Activated T-cell treated with anti-CD3 and anti-CD28 coated beads for 4 hours (primary cell): ENCODE results near the gene BFSP1.

Experiments
- DNase-seq: peaks from one replicate; pipeline ENCODE4 v3.0.0-alpha.2; 2020

BFSP1 gene

GRCh38 chr20:17518339-17519052 lies 12.7 kb downstream of the BFSP1 start:
- DNase-seq, result no peak

DNA sequence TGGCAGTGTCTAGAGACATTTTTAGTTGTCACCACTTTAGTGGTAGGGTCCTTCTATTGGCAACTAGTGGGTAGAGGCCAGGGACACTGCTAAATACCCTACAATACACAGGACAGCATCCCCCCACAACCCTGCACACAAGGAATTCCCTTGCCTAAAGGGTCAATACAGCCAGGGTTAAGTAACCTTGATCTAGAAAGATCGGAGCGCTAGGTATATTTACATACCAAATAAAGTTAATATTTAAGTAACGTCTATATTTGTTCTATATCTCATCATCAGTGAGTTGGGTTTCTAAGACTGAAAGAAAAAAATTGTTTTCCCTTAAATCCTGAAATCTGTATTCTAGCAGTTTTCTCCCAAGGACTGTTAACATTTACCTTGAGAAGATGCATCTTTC lies 16.1 kb downstream of the BFSP1 start:
- no peak for DNase-seq

DNA sequence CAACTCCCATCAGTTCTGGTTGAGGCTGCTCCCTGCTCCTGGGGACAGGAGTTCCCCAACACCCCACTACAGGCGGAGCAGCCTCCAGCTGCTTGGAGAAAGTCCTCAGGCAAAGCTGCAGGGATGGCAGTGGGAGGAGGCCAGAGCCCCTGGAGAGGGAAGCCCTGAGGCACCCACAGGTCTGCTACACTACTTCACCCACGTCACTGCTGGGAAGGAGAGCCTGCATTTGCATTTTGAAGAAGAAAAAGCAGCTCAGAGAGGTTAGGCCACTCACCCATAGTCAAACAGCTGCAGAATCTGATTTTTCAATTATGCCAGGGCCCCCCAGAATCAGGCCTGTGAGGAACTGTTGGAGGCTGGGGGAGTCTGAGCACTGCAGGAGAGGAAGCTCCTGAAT lies 17.2 kb downstream of the BFSP1 start:
- DNase-seq, result no peak

- no peak for DNase-seq
Observed at GRCh38 chr20:17511401-17511800, 19.8 kb downstream of the BFSP1 start.

- DNase-seq, result no peak
Observed at GRCh38 chr20:17510548-17510947, 20.6 kb downstream of the BFSP1 start.

DNA sequence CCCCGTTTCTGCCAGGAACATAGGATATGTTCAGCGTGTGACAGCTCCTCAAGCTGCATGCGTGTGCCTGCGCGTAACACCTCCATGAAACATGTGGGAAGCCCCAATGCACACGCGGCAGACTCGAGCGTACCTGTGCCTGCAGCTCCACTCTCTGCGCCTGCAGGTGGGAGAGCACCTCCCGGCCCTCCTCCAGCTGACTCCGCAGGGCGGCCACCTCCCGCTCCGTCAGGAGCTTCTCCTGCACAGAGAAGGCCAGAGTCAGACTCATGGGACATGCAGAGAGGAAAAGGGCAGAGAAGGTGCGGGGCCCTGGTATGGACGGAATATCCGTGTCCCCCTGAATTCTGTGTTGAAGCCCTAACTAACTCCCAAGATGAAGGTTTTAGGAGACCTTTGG lies 22.4 kb downstream of the BFSP1 start:
- no peak for DNase-seq

DNA sequence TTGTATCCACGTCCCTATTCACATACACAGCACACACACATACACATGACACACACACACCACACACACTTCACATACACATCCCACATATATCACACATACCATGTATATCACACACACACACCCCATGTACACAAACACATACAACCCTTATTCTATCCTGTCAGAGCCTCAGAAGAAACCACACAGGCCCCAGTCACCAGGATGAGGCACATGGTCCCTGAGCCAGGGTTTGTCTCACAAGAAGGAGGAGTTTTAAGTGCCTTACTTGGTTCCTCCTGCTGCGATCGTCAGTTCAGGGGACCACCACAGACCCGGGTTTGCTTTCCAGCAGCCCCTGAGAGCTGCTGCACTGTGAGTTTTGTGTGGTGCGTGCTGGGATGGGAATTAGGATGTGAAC lies 23.6 kb downstream of the BFSP1 start:
- DNase-seq, result no peak

GRCh38 chr20:17507032-17507431 lies 24.1 kb downstream of the BFSP1 start:
- no peak for DNase-seq

DNA sequence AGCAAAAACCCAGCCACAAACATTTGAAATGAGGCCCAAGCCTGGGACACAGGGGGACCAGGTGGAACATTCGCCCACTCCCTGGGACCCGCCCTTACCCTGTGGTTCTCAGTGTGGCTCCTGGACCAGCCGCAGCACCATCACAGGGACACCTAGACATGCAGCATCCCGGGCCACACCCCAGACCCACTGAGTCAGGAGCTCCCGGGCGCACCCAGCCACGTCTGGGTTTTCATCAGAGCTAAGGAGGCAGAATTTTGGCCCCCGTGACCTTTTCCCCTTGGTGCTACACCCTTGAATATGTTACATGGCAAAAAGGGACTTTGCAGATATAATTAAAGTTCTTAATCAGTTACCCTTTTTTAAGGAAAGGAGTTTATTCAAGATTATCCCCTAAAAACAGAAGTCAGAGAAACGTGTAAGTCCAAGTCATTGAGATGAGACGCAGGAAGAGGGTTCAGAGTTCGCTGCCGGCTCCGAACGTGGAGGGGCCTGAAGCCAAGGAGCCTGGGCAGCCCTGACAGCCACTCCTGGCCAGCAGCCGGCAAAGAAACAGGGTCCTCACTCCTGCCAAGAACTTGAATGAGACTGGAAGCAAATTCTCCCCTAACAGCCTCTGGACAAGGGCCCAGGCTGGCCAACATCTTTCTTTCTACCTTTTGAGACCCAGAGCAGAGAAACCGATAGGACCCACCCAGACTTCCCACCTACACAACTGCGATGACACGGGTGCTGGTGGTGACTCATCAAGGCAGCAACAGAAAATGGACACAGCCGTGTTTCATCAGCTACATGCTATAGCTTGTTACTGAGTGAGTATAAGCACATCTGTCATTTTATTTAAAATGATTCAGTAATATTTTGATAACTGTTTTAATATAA lies 25.3 kb downstream of the BFSP1 start:
- DNase-seq, result peak; percentile 56

DNA sequence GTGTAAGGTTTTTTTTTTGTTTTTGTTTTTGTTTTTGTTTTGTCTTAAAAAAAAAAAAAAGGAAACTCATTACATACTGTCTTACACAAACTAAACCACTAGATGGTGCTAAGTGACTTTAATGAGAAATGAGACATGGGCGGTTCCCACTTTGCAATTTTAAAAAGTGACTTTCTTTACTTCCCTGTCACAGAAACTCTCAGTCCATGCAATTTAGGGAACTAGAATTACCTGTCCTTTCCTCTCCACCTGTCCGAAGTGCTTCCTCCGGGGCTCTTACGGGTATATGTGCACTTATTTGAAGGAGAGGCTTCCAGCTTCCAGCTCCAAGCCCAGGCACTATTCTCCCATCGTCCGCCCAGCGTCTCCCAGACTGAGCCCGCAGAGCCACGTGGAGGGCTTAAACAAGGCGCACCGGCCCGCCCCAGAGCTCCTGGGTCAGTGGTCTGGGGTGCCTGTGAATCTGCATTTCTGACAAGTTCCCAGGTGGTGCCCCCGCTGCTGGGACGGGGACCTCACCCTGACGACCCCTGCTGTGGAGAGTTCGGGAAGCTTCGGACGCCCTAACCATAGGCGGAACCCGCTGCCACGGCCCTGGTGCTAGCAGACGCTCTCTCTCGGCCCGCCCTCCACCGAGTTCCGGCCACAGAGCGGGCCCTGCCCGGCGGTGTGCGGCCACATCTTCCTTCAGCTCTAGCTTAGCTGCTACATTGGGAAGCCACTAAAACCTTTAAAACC lies 26.1 kb downstream of the BFSP1 start:
- peak; percentile 19 for DNase-seq

GRCh38 chr20:17504066-17504897 lies 26.9 kb downstream of the BFSP1 start:
- DNase-seq, result no peak

GRCh38 chr20:17503301-17504065 lies 27.7 kb downstream of the BFSP1 start:
- no peak for DNase-seq

DNA sequence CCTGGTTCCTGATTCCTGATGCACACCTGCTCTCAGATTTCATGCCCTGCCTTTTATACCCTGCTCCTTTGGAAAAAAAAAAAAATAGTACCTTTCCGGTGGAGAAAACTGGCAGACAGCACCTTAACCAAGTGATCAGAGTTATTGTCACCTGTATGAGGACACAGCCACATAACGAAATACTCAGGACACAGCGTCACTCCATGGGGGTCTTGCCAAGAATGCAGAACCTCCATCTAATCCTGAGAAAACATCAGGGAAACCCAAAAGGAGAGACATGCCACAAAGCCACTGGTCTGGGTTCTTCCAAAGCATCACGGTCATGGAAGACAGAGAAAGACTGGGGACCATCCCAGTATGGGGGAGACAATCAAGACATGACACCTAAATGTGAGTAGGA lies 29.1 kb downstream of the BFSP1 start:
- no peak for DNase-seq

DNA sequence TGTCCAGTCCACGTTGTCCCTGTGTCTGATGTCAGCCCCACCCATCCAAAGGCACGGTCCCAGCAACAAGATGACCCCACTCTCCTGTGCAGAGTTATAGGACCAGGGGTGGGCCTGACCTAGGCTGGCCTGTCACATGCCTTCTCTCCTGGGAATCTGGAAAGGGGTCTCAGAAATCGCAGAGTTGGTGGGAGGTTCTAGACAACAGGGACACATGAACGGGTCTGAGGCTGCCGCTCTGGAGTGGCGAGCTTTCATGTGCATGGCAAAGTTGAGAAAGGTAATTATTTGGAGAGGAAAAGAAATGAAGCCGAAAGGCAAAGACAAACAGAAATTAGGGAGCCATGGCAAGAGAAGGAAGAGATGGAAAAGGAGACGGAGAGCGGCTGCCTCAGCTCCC lies 29.5 kb downstream of the BFSP1 start:
- DNase-seq, result no peak

DNA sequence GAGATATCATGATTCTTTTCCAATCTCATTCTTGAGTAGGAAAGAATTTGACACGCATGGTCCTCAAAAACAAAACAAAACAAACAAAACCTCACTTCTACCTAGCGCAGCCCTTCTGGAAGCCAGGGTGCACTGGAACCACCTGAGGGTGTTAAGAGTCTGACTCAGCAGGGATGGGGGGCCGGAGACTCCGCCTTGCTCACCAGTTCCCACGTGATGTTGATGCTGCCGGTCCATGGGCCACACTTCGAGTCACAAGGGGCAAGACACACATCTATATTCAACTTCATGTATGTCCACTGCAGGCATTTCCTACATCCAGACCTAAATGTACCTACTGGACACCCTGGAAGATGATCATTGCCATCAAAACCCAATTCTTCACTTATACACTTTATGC lies 30.4 kb downstream of the BFSP1 start:
- DNase-seq, result no peak

- no peak for DNase-seq
Observed at GRCh38 chr20:17500271-17500670, 30.9 kb downstream of the BFSP1 start.

GRCh38 chr20:17499041-17499440 lies 32.1 kb downstream of the BFSP1 start:
- no peak for DNase-seq

DNA sequence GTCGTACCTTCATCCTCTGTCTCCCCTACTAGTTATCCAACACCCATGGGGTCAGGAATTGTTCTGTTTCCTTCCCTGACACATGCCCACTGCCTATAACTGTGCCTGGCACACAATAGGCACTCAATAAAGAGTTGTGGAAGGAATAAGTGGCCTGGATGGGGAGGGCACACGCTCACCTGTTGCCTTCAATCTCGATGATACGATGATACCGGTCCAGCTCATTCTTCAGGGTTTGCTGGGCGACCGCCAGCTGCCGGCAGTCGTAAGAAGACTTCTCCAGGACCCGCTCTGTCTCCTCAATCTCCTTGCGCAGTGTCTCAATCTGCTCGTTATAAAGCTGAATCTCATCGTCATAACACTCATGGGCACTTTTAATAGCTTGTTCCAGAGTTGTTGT lies 32.5 kb downstream of the BFSP1 start:
- DNase-seq, result no peak

DNA sequence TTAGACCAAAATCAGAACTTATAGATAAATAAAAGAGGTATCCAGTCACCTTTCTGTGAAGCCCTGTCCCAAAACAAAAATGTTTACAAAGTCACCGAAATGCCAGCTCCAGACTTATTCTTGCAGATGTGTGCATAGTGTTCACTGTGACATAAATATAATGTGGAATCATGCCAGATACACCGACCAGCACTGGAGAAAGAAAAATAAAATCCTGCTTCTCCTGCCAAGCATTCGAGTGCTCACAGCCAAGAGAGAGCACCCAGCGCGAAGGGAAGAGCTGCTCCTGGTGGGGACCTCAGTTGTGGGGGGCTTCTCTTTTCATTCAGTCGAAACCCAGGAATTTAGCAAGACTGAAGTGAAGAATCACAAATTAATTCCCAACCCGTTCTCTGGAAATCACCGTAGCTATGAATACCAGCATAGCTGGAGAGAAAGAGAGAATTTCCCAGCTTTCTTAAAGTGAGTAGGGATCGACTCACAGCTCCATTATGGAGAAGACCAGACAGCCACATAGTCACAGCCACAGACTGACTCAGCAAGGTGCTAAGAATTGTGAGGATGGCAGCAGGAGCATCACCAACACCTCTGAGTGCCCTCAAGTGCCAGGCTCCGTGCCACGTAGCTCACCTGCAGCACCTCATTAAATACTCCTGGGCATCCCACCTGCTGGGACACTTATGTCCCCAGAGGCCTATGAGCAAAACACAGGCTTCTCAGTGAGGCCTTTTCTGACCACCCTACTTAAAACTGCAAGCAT lies 33.2 kb downstream of the BFSP1 start:
- no peak for DNase-seq

GRCh38 chr20:17495826-17496225 lies 35.4 kb downstream of the BFSP1 start:
- DNase-seq, result no peak

- no peak for DNase-seq
Observed at GRCh38 chr20:17494201-17494600, 37.0 kb downstream of the BFSP1 start.
